GM21825 (cell line): Measurements from ENCODE around the gene ARHGAP26.

Source experiments
- ATAC-seq: cut with Tn5 transposase; IDR thresholded peaks from one replicate; pipeline ENCODE4 v1.9.1; 2021; ENCODE audit warnings: mild to moderate bottlenecking, moderate library complexity; ENCODE audit not compliant: unreplicated experiment

ARHGAP26 gene, protein sequence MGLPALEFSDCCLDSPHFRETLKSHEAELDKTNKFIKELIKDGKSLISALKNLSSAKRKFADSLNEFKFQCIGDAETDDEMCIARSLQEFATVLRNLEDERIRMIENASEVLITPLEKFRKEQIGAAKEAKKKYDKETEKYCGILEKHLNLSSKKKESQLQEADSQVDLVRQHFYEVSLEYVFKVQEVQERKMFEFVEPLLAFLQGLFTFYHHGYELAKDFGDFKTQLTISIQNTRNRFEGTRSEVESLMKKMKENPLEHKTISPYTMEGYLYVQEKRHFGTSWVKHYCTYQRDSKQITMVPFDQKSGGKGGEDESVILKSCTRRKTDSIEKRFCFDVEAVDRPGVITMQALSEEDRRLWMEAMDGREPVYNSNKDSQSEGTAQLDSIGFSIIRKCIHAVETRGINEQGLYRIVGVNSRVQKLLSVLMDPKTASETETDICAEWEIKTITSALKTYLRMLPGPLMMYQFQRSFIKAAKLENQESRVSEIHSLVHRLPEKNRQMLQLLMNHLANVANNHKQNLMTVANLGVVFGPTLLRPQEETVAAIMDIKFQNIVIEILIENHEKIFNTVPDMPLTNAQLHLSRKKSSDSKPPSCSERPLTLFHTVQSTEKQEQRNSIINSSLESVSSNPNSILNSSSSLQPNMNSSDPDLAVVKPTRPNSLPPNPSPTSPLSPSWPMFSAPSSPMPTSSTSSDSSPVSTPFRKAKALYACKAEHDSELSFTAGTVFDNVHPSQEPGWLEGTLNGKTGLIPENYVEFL

DNA sequence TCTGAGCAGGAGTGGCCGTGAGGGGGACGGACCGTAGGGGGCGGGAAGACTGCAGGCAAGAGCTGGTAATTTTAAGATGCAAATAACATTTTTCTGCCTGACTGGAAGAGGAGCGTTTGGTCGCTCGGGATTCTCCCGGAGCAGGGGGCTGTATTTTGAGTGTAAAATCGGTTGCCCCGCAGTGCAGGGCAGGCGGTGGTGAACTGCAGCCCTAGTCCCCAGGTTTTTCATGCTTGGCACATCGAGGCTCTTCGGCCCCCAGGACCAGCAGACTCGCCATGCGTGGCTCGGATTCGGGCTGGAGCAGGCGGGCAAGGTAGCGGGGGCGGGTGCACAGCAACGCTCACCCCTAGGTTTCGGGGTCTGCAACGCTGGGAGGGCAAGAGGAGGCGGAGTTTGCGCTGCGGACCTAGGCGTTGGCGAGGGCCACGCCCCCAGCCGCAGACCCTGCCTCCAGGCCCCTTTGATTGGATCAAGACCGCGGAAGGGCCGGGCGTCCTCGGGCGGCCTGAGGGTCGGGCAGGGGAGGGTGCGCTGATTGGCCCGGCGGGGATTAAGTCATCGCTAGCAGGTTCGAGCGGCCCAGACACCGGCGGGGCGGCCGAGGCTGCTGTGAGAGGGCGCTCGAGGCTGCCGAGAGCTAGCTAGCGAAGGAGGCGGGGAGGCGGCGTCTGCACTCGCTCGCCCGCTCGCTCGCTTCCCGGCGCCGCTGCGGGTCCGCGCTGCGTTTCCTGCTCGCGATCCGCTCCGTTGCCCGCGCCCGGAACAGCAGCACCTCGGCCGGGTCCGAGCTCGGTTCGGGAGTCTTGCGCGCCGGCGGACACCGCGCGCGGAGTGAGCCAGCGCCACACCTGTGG, at the start of gene ARHGAP26:
TSS of gene ARHGAP26 (plus strand) at position 585 of the 857 bp plus-strand sequence. CDS start 385 bp downstream, outside the sequence.
- peak; percentile 95 for ATAC-seq

DNA sequence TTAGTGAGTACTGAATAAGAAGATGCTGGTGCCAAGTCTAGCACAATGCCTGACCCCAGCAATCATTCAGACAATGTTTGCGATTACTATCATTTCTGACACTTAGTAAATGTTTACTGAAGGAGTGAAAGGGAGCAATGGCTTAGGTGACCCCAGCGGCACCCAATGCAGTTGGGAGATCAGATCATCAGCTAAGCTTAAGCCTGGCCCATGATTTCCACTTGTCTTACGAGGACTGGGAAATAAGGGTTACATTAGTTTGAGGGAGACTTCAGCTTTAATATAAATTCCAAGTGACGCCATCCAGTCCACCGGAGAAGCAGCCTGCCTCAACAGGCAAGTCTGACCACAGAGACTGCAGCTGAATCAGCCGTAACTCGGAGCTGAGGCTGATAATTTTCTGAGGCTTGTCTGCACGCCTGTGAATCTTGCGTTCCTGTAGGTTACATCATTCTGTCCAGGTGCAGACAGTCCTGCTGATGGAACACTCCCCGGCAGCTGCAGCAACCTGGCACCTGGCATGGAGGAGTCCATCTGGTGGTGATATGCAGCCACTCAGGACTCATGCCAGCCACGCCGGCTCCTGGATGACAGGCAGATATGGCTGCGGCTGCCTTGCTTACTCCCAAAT, 49.4 kb upstream of the ARHGAP26 start:
- no peak for ATAC-seq

DNA sequence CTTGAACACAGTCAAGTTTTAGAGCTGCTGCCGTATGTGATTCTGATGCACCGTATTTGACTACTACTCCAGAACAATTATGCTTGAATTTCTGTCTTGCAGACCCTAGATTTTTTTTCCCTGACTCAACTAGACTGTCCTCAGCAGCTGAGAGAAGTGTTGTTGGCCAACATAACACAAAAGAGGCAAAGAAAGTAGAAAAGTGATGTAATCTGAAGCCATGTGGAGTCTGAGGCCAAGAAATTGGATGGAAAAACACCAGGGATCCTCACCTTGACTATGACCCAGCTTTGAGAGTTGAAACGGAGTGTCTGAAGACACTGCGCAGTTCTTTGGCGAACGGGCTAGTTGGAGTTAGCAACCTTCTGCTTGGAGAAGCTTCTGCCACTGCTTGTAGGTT, 48.0 kb upstream of the ARHGAP26 start:
- ATAC-seq, result no peak

DNA sequence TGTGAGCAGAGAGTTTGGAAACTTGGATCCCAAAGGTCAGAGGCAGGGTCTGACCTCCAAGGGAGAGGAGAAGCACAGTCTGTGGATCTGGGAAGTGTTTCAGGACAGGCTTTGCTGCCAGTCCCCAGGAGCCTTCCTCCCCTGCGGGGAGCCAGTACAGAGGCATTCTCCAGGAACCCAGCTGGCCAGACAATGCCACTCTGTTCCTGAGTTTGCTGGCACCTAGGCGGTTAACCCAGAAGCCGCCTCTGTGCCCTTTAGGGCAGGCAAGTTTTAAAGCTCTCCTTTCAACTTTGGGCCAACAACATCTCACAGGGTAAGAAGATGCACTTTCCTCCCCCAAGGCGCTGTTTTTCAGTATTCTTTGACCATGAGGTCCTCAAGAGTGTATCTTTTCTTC, 47.3 kb upstream of the ARHGAP26 start:
- ATAC-seq, result no peak

DNA sequence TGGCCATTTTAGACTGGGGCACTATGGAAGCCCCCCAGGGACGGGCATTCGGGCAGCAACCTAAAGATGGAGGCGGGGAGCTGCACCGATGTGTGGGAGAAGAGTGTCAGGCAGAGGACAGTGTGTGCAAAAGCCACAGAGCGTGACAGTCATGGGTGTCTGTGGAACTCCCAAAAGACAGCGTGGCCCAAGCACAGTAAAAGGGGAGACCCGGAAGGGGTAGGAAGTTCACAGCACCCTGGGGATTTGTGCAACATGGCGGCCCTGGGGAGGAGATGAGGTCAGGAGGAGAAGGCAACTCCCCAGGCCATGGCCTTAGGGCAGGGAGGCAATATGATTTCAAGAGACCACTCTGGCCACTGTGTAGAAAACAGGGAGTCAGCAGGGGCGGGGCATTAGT, 45.4 kb upstream of the ARHGAP26 start:
- ATAC-seq, result no peak

DNA sequence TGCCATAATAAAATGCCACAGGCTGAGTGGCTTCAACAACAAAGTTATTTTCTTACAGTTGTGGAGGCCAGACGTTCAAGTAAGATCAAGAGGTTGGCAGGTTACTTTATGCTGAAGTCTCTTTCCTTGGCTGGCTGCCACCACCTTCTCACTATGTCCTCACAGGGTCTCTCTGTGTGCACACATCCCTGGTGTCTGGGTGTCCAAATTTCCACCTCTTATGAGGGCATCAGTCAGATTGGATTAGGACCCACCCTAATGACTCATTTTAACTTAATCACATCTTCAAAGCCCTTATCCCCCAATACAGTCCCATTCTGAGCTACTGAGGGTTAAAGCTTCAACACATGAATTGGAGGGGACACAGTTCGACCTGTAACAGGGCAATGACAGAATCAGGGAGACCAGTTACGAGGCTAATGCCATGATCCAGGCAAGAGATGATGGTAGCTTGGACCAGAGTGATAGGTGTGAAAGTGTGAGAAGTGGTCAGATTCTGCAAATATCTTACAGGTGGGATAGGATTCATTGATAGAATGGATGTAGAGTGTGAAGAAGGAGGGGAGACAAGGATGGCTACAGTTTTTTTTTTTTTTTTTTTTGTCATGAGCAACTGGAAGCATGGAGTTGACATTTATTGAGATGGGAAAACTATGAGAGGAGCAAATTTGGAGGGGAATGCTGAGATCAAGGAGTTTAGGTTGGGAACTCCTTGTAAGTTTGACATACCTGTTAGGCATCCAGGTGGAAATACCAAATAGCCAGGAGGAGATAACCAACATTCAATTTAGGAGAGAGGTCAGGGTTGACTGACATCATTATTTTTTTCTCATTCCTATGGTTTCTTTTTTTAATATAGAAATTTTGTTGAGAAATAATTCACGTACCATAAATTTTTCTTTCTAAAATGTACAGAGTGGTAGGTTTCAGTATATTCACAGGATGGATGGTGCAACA, 44.7 kb upstream of the ARHGAP26 start:
- ATAC-seq, result no peak

DNA sequence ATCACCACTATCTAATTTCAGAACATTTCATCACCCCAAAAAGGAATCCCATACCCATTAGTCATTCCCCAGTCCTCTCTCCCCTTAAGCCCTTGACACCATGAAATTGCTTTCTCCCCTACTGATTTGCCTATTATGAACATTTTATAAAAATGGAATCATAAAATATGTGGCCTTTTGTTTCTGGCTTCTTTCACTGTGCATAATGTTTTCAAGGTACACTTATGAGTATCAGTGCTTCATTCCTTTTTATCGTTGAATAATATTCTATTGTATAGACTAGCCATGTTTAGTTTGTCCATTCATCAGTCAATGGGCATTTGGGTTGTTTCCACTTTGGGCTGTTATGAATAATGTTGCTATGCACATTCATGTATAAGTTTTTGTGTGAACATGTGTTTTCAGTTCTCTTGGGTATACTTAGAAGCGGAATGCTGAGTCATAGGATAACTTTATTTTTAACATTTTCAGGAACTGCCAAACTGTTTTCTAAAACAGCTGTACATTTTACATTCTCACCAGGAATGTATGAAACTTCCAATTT, 43.9 kb upstream of the ARHGAP26 start:
- ATAC-seq, result no peak

DNA sequence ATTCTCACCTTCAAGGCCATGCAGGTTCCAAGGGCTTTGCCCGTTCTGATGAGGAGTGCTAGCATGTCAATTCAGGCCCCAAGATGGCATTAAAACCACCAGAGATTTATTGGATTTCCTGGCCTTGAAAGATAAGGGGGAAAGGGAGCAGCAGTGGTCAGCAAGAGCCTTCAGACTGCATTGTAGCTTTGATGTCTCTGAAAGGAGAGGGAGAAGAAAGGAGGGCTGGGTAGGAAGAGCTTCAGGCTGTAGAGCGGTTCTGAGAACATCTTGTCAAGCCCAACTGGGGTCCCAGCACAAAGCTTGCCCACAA, 42.5 kb upstream of the ARHGAP26 start:
- ATAC-seq, result no peak

DNA sequence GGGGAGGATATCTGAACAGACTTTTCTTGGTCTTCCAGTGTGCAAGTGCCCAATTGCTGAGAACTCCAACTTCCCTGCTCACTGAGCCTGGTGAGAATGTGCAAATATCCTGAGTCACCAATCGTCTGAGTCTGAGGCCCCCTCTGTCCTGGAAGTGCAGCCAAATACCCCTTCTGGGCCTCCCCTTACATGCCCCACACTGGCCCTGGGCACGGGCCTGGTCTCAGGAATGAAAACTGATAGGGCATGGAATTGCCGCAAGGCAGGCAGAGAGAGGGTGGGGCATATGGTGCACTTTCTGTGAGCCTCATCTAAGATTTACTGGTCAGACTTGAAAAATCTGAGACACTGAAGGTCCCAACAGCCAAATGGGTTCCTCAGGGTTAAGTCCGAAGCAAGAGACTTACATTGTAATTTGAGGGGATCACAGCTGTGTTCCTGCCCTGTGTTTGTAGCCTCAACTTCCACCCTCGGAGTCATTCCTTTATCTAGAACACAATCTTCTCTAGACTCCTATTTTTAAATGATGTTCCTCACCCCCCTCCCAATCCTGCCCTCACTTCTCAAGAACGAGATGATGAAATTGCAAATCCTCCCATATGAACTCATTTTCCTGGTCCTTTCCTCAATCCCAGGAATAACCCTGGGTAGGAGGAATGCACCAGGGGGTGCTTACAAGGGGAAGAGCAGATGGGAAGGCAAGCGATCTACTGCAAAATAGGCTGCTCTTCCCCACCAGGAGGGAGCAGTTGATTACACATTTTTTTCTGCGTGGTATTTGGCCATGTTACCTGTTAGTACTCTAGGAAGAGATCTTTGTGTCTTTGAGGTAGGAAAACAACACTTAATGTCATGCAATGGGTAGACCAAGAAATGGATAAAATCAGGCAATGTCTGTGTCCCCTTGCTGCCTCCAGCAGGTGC, 34.6 kb upstream of the ARHGAP26 start:
- ATAC-seq, result no peak

DNA sequence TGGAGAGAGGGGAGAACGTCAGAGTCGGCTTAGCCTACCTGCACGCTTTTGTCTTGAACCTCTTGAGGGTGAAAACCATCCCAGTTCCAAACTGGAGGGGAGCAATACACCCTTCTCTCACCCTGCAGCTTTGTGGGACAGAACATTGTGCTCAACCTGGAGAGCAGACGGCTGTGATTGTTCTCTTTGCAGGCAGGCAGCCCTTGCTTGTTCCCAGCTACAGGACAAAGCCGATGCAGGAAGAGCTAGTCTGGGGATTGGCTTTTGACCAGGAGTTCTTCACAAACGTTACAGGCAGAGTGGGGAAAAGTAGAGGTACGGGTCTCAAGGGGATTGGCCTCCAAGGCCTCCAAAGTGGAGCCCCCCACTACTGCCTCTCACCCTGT, 33.9 kb upstream of the ARHGAP26 start:
- no peak for ATAC-seq

DNA sequence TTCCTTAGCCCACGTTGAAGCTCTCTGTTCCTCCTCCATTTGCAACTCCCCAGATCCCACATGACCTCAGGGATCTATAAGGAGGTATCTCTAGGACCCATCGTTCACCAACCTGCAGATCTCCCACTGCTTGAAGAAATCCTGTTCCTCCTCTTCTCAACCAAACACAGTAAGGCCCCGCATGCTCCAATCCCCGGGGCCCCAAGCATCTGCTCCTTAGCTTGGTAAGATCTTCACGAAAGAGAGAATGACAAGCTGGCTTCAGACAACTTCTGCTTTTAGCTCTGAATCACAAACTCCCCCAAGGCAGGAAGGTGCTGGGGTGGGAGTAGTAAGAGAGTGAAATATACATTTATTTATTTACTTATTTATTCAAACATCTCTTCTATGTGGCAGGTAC, 33.0 kb upstream of the ARHGAP26 start:
- ATAC-seq, result no peak

DNA sequence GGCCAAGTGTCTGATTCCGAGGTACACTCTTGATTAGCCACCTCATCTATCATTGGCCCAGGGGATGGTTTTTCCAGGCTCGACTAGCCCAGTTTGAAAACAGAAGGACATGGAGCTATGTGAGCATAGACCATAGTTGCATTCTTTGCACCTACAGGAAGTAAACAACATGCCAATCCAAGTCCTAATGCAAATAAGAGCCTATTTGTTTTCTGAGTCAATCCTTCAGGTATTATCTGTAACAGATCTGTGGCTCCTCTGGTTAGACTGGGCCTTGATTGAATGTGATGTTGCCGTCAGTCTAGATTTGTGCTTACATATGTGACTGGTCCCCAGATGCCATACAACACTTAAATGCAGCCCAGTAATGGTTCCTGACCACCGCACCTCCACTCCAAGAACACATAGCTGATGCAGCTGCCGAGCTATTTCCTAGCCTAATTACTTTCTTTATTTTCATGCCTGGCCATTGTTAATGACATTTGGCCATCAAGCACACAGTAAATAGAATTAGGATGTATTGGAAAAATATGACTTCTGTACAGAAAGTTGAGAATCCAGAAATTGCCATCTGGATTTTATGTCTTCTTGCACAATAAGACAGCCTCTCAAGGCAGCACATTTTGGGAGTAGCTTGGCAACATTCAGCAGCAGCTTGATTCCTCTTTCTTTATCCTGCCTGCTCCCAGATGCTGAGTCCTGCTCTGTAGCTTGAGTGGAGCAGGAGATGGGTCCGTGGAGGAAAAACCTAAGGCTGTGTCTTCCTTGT, 29.5 kb upstream of the ARHGAP26 start:
- ATAC-seq, result no peak

DNA sequence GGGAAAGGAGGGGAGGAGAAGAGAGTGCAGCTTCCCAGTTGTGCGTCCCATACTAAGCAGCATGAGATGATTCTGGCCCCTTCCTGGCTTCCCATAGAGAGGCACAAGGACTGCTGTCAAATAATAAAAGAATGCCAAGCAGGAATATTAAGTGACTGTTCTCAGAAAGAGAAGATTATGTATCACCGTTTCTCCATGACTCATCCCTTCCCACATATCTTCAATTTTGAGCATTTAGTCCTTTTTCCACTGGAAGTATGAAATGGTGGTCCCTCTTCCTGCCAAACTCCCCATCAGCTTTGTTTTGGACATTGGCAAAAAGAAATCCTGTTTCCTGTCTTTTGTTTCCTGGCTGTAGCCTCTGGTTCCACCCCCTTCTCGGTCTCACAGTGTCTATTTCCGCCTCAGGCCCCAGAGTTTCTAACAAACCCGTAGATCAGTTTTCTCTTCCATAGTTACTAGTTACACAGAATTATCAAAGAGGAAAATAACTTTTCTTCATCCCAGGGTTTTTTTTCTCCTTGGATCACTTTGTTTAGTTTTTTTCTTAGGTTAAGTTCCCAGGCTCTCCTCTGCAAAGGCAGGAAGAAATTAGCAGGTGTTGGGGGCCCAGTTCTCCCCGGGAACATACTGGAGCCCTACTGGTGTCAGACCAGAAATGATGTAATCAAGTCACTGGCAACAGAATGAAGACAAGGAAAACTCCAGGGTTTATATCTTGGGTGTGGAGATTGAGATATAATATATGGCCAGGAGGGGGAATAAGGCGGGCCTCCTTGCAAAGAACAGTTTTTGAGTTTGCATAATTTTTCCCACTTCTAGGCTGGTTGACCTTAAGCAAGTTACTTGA, 26.4 kb upstream of the ARHGAP26 start:
- ATAC-seq, result no peak

DNA sequence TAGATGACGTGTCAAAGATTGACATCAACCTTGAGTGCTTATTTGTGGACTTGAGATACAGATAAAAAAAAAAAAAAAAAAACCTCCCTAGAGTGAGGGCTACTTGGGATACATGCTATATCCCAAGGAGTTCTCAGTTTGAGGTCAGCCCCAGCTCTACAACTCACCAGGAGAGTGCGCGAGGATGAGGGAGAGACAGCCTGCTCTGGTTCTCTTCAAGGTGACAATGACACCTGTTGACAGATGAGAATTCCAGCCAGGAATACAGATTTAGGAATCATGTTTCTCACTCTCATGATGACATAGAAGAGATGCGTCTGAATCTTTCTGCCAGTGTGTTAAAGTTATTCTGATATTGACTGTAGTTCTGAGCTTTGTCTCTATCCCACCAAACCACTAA, 24.9 kb upstream of the ARHGAP26 start:
- no peak for ATAC-seq

DNA sequence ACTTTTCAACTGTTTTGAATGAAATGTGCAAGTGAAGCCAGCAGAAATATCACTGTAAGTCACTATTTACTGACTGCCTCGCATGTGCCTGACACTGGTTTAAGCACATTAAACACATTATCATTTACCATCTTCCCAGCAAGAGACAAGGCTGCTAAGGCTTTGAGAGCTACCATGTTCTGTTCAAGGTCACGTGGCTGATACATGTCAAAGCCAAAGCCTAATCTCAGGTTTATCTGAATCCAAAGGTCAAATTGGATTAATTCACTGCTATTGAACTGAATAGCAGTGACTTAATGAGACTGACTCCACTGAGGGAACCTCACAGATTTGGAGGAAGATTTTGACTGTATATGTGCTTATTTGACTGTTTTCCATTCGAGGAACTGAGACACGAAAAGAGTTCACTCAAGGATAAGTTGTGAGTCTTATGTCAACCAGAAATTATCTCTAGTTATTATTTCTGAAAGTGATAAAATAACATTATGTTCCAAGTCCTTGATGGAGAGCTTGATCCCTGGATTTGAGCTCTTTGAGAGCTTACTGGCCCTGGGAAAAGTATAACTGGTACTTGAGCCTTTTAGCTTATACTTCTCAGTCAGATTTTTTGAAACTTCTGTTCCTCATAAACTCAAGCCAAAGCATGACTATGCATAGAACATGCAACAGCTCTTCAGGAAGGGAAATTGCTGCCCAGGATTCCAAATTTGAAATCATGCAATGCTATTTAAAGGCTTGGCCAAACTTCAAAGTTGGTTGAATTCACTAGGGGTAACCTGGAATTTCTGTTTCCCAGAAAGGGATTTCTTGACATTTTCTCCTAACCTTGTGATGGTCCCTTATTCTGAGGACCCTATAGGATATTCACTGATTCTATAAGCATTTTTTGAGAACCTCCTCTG, 23.4 kb upstream of the ARHGAP26 start:
- no peak for ATAC-seq

DNA sequence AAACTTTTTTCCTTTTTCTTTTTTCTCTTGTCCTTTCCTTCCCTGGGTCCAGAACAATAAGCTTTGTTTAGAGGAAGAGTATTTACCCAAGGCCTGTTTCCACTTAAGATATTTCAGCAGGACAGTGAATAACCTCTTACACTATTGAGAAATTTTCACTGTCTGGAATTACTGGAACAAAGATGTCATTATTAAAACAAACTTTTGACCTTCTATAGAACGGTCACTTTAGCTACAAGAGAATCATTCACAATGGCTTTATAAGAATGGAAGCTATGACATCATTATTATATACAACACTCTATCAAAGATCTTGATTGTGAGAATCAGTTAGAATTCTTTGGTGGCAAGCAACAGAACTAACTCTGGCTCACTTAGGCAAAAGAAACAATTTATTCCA, 22.0 kb upstream of the ARHGAP26 start:
- no peak for ATAC-seq
